Calu3 (cell line): ENCODE data around the gene RACK1. TPM values are rescaled to one million over a fixed set of nuclear protein-coding genes. Genes with fewer than 3 reads are reported as not detected.

Source experiments
- BruUV-seq: library from RNA; stranded (reverse); fragments of 400-500 nt; replicated peaks from 2 replicates; lab custom pipeline; 2021; lab: Mats Ljungman, UMichigan
- CTCF ChIA-PET: fragments of 300-600 bp; sonication (Branson Sonifier 250); formaldehyde crosslinking; loops from one replicate; lab custom pipeline; 2022; ENCODE audit warnings: antibody characterized with exemption; lab: Charles Lee
- DNase-seq: peaks from one replicate; pipeline ENCODE4 v3.0.0; 2022
- H3K27ac Mint-ChIP-seq: one replicate; pipeline ENCODE4 v1.8.0; 2022; ENCODE audit warnings: mixed read lengths; ENCODE audit not compliant: unreplicated experiment
- H3K27me3 Mint-ChIP-seq: one replicate; pipeline ENCODE4 v1.8.0; 2022; ENCODE audit warnings: mixed read lengths; ENCODE audit not compliant: unreplicated experiment
- H3K36me3 Mint-ChIP-seq: one replicate; pipeline ENCODE4 v1.8.0; 2022; ENCODE audit warnings: mild to moderate bottlenecking, moderate library complexity, mixed read lengths; ENCODE audit not compliant: insufficient read depth, unreplicated experiment
- H3K4me1 Mint-ChIP-seq: one replicate; pipeline ENCODE4 v1.8.0; 2022; ENCODE audit warnings: mild to moderate bottlenecking, low read depth, mixed read lengths; ENCODE audit not compliant: unreplicated experiment
- H3K4me3 Mint-ChIP-seq: one replicate; pipeline ENCODE4 v1.8.0; 2022; ENCODE audit warnings: mild to moderate bottlenecking, low read depth, moderate library complexity, mixed read lengths; ENCODE audit not compliant: unreplicated experiment
- H3K9me3 Mint-ChIP-seq: one replicate; pipeline ENCODE4 v1.8.0; 2022; ENCODE audit warnings: low read depth, mixed read lengths; ENCODE audit not compliant: unreplicated experiment
- intact Hi-C: fragments of 100-400 bp; cut with micrococcal nuclease; formaldehyde crosslinking; loops from one replicate; pipeline ENCODE4 v1.10.0; 2022; ENCODE audit not compliant: unreplicated experiment
- total RNA-seq: library from RNA; stranded (reverse); gene quantifications from 2 replicates; pipeline ENCODE4 v1.2.3, GENCODE V29; 2022
- TF ChIP-seq, protein P1 (sequence below): fragments of 200-600 bp; IDR thresholded peaks from one replicate; pipeline ENCODE4 v1.8.0; 2022; ENCODE audit warnings: antibody characterized with exemption; ENCODE audit not compliant: unreplicated experiment

RACK1 gene
- total RNA-seq, 1 experiment from 2014 or later, result 1,946 TPM

DNA sequence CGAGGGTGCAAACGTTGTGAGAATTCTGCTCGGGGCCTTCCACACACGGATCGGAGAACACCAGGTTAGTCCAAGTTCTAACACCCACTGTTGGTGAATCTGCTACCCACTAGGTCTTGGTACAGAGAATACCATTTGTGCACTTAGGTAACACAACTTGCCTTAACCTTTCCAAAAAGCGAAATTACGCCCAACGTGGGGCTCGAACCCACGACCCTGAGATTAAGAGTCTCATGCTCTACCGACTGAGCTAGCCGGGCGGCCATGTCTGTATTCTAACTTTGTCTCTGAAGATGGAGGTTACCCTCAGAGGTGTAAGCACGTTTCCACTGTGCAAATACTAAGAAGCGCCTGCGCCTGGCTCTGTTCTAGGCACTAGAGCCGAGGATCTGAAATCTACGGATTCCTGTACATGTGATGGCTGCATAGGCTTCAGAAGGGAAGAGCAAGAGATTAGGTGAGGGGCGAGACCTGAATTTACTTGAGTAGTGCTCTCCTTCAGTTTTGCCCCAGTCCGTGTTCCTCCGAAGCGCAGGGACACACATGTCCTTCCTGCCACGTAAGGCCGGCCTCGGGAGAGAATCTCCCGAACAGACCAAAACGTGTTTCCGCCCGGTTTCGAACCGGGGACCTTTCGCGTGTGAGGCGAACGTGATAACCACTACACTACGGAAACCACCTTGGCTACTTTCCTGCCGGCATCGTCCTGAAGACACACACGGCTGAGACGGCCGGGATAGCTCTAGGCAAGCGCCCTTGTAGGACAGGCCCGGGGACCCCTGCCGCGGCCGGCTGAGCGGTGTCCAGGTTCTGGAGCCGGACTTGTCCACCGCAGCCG is 21.7 kb downstream of the RACK1 start:
- peak; percentile 98 for DNase-seq

DNA sequence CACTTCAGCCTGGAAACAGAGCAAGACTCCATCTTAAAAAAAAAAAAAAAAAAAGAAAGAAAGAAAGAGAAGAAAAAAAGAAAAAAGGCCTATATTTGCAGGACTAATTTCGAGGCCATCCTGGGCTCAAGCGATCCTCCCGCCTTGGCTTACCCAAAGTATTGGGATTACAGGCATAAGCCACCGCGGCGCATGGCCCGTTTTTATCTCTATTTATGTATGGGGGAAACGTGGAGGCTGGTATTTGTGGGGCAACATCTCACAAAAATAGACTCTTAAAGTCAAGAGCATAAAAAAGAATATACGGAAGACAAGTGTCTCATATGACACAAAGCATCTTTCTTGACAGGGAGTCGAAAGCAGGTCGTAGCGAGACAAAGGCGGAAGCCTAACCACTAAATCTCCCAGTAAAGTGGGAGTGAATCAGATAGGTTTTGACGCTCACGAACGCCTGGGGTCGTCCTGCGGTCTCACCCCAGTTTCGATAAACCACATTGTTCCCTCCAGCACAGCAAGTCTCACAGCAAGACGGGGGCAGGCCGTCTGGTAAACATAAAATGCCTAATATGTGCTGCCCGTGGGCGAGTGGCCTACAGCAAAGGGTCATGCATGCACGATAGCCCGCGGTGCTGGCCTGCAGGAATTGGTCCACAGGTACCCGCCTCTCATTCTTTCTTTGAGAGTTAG is 22.5 kb downstream of the RACK1 start:
- TF ChIP-seq, protein P1, sequence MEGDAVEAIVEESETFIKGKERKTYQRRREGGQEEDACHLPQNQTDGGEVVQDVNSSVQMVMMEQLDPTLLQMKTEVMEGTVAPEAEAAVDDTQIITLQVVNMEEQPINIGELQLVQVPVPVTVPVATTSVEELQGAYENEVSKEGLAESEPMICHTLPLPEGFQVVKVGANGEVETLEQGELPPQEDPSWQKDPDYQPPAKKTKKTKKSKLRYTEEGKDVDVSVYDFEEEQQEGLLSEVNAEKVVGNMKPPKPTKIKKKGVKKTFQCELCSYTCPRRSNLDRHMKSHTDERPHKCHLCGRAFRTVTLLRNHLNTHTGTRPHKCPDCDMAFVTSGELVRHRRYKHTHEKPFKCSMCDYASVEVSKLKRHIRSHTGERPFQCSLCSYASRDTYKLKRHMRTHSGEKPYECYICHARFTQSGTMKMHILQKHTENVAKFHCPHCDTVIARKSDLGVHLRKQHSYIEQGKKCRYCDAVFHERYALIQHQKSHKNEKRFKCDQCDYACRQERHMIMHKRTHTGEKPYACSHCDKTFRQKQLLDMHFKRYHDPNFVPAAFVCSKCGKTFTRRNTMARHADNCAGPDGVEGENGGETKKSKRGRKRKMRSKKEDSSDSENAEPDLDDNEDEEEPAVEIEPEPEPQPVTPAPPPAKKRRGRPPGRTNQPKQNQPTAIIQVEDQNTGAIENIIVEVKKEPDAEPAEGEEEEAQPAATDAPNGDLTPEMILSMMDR, result no peak
- no TSS peak for BruUV-seq
- intact Hi-C loops, result no loop called here
- no peaks in the 10 kb centered on the region for H3K9me3 Mint-ChIP-seq
- DNase-seq, result no peak
- CTCF ChIA-PET, result interaction anchor here (0.8 to 1.3 kb wide), 2 partner anchors 33 to 36 kb away, joined by 3 to 6 read pairs; no protein-coding TSS in a partner anchor
- H3K4me3 Mint-ChIP-seq, result peak overlapping the region; percentile 90
- H3K4me1 Mint-ChIP-seq, result peaks cover 57% of the 10 kb centered on the region
- H3K27ac Mint-ChIP-seq, result peak overlapping the region; percentile 99
- H3K36me3 Mint-ChIP-seq, result peaks cover 74% of the 10 kb centered on the region
- no peaks in the 10 kb centered on the region for H3K27me3 Mint-ChIP-seq

More for the DNA sequence above, 21.7 kb downstream of the RACK1 start:
- peaks cover 52% of the 10 kb centered on the region for H3K4me1 Mint-ChIP-seq
- TF ChIP-seq, protein P1, result no peak
- peak overlapping the region; percentile 90 for H3K4me3 Mint-ChIP-seq
- peaks cover 74% of the 10 kb centered on the region for H3K36me3 Mint-ChIP-seq
- H3K9me3 Mint-ChIP-seq, result no peaks in the 10 kb centered on the region
- intact Hi-C loops, result loop anchor here (1.0 to 2.0 kb wide), 2 partner anchors 23 to 34 kb away; no protein-coding TSS in a partner anchor
- H3K27me3 Mint-ChIP-seq, result no peaks in the 10 kb centered on the region
- CTCF ChIA-PET, result interaction anchor here (0.6 to 1.3 kb wide), 4 partner anchors 15 to 40 kb away, joined by 3 to 6 read pairs (median 6); no protein-coding TSS in a partner anchor
- peak overlapping the region; percentile 99 for H3K27ac Mint-ChIP-seq
- TSS peak; percentile 67 for BruUV-seq

DNA sequence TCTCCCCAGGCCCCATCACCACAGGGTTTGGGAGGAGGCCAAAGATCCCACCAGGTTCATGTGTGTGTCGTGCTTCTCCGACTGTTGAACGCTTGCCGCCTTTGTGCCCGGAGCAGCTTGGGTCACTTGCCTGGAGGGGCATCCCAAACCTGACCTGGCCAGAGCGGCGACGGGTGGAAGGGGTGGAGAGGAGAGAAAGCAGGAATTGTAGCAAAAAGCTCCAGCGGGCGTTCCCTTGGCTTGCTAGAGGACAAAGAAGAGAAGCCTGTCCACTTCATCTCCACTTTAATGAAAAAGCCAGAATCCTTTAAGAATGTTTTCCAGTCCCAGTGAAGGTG is 23.6 kb downstream of the RACK1 start:
- Mint-ChIP-seq H3K27ac (no peak overlapping the region), H3K27me3 (no peaks in the 10 kb centered on the region), H3K4me3 (peak overlapping the region; percentile 68), H3K9me3 (no peaks in the 10 kb centered on the region), H3K4me1 (peaks cover 53% of the 10 kb centered on the region), H3K36me3 (peaks cover 74% of the 10 kb centered on the region)
- intact Hi-C loops, result no loop called here
- TF ChIP-seq, protein P1, result no peak
- CTCF ChIA-PET, result no interaction called here
- no peak for DNase-seq
- BruUV-seq, result no TSS peak

DNA sequence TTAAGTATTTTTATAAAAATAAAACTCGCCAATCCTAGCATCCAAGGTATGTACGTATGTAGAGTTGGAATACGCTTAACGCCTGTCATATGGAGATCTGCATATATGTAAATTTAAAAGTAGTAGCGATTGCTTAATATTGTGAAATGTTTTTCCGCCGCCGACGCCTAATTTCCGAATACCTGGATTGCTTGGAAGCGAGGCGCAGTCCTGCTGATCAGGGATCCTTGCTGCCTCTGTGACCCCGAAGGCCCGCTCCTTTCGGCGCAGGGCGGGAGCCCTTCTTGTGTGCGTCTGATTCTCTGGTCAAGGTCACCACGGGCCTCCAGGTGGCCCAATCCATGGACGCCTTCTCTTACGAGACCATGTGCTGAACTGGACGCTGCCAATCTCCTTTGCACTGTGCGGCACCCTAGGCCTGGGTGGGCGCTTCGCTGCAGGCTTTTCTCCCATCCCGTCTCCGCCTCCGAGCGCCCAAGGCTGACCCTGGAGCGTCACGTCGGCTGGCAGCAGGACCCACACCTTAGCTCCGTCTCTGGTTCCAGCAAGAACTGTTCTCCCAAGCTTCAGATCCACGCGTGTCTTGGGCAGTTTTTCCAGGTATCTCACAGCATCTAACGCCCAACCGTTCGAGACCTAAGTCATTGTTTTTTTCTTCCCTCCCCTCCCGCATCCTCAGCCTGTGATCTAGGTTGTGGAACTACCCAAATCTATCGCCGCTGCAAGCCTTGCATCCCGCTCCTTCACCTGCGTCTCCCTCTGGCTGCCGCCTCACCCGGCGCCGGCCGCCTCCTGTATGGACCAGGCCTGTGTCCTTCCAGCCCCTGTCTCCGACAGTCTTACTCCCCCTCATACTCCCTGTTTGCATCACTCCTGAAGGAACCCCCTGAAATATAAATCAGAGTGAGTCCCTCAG is 24.2 kb downstream of the RACK1 start:
- TF ChIP-seq, protein P1, result no peak
- no peaks in the 10 kb centered on the region for H3K27me3 Mint-ChIP-seq
- CTCF ChIA-PET, result no interaction called here
- no peaks in the 10 kb centered on the region for H3K9me3 Mint-ChIP-seq
- peaks cover 71% of the 10 kb centered on the region for H3K36me3 Mint-ChIP-seq
- H3K4me3 Mint-ChIP-seq, result peak overlapping the region; percentile 68
- BruUV-seq, result no TSS peak
- DNase-seq, result no peak
- peaks cover 49% of the 10 kb centered on the region for H3K4me1 Mint-ChIP-seq
- intact Hi-C loops, result no loop called here
- no peak overlapping the region for H3K27ac Mint-ChIP-seq
